C4-2B (cell line): ENCODE results near the gene EXOSC3.
"Not testable (repeated sequence)": the region's sequence is repeated elsewhere in the genome, so short reads cannot be mapped to it uniquely, and the experiment has no call there.

Experiments
- H3K27ac ChIP-seq: fragments of 450-650 bp; 2 replicates; pipeline ENCODE4 v1.5.1; 2017
- ZFX ChIP-seq: fragments of 450-650 bp; IDR thresholded peaks from 2 replicates; pipeline ENCODE4 v1.6.1; 2017
- TF ChIP-seq, protein P1 (sequence below): fragments of 450-650 bp; conservative IDR thresholded peaks from 2 replicates; pipeline ENCODE4 v1.5.1; 2017; ENCODE audit warnings: mild to moderate bottlenecking

The EXOSC3 gene

GRCh38 chr9:37752642-37753488 is 32.0 kb downstream of the EXOSC3 start:
- peak overlapping the region; percentile 71 for H3K27ac ChIP-seq

DNA sequence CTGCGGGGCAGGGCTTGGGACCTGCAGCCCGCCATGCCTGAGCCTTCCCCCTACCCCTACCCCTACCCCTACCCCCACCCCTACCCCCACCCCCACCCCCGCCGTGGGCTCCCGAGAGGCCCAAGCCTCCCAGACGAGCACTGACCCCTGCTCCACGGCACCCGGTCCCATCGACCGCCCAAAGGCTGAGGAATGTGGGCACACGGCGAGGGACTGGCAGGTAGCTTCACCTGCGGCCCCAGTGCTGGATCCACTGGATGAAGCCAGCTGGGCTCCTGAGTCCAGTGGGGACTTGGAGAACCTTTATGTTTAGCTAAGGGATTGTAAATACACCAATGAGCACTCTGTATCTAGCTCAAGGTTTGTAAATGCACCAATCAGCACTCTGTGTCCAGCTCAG is 32.8 kb downstream of the EXOSC3 start:
- not testable (repeated sequence) for H3K27ac ChIP-seq

More at GRCh38 chr9:37752642-37753488, 32.0 kb downstream of the EXOSC3 start:
- TF ChIP-seq, protein P1, sequence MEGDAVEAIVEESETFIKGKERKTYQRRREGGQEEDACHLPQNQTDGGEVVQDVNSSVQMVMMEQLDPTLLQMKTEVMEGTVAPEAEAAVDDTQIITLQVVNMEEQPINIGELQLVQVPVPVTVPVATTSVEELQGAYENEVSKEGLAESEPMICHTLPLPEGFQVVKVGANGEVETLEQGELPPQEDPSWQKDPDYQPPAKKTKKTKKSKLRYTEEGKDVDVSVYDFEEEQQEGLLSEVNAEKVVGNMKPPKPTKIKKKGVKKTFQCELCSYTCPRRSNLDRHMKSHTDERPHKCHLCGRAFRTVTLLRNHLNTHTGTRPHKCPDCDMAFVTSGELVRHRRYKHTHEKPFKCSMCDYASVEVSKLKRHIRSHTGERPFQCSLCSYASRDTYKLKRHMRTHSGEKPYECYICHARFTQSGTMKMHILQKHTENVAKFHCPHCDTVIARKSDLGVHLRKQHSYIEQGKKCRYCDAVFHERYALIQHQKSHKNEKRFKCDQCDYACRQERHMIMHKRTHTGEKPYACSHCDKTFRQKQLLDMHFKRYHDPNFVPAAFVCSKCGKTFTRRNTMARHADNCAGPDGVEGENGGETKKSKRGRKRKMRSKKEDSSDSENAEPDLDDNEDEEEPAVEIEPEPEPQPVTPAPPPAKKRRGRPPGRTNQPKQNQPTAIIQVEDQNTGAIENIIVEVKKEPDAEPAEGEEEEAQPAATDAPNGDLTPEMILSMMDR = no peak
- TF ChIP-seq ZFX = no peak

DNA sequence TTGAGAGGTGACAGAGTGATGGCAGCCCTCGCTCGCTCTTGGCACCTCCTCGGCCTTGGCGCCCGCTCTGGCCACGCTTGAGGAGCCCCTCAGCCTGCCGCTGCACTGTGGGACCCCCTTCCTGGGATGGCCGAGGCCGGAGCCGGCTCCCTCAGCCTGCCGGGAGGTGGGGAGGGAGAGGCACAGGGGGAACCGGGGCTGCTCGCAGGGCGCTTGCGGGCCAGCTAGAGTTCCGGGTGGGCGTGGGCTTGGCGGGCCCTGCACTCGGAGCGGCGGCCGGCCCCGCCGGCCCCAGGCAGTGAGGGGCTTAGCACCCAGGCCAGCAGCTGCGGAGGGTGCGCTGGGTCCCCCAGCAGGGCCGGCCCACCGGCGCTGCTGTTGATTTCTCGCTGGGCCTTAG is 33.2 kb downstream of the EXOSC3 start:
- not testable (repeated sequence) for H3K27ac ChIP-seq

DNA sequence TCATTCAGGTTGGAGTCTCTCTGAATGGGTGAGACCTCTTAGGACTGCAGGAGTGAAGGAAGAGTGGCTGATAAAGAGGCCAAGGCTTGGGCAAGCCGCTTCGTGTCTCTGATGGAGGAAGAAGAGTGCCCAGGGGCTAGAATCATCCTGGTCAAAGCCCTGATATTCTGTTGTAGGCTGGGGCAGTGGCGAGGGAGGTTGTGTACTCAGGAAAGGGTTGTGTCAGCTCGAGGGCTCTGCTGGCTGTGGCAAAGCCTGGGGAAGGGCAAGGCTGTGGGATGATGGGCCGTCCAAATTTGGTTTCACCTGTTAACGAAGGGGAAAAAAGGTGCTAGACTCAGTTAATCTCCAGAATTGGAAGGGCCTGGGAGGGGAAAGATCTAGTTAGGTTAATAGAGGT is 33.7 kb downstream of the EXOSC3 start:
- TF ChIP-seq, protein P1 = no peak
- no peak for TF ChIP-seq ZFX
- no peak overlapping the region for H3K27ac ChIP-seq

- no peak overlapping the region for H3K27ac ChIP-seq
These were observed 35.7 kb downstream of the EXOSC3 start for GRCh38 chr9:37749129-37749528.

GRCh38 chr9:37747271-37747753 is 37.6 kb downstream of the EXOSC3 start:
- no peak for TF ChIP-seq ZFX
- TF ChIP-seq, protein P1 = peak; percentile 99
- H3K27ac ChIP-seq = no peak overlapping the region

More at GRCh38 chr9:37749129-37749528, 35.7 kb downstream of the EXOSC3 start:
- TF ChIP-seq, protein P1 = no peak
- no peak for TF ChIP-seq ZFX

DNA sequence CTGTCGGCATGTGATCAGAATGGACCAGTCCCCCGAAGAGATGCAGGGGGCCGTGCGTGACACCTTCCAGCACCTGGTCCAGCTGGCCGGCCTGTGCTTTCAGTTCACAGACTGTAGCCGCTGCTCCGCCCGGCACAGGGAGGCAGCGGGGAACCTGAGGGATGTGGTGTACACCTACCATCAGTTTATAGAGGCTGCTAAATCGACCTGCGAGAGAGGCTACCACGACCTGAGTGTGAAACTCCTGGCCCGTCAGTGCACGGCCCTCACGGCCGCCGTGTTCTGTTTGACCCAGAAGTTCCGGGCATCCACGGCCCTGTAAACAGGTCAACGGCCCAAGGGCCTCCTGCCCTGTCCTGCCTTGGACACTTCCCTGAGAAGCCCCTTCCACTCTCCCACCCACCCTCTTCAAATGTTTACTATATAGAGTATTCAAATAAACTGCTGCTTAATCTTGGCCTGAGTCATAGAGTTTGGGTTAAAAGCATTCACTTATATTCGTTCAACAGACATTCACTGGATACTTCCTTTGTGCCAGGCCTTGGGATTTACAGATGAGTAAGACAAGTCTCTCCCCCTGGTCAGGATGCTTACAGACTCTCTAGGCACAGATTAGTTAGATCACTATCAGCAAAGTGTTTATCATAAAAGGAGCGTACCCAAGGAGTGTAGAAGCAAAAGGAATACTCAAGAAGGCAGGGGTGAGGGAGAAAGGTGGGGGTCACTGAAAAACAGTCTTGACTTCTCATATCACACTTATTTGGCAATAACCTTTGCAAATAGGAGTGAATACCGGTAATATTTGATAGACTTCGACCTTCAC is 38.2 kb downstream of the EXOSC3 start:
- no peak overlapping the region for H3K27ac ChIP-seq
- no peak for TF ChIP-seq ZFX
- TF ChIP-seq, protein P1 = no peak

DNA sequence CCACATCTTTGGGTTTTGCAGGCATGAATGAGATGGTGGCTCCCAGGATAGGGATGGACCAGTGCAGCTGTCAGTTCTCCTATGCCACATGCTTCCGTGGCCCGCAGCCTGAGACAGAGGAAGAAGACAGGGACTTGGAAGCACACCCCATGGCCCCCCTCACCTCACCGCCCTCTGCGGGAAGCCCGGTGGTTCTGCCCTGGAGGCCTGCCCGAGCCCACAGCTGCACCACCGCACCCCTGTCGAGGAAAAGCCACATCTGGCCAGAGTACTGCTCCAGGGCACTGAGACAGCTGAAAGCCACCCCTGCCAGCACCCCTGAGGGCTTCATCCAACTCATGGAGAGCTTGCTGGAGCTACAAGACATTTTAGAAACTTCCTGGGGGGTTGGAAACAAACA is 38.9 kb downstream of the EXOSC3 start:
- TF ChIP-seq ZFX = no peak
- TF ChIP-seq, protein P1 = no peak
- no peak overlapping the region for H3K27ac ChIP-seq
